B cell (primary cell): ENCODE measurements around the gene ZNF358. TPM values are rescaled to one million over a fixed set of nuclear protein-coding genes. Genes with fewer than 3 reads are reported as not detected.

Experiments
- ATAC-seq: fragments of 200-7000 bp; cut with Tn5 transposase; one replicate; pipeline ENCODE4 v1.10.0; 2021; ENCODE audit warnings: low read depth, mild to moderate bottlenecking, moderate number of reproducible peaks, moderate library complexity
- CTCF ChIA-PET: fragments of 350-600 bp; sonication (Branson Sonifier 250); formaldehyde crosslinking; loops from one replicate; lab custom pipeline; 2021; ENCODE audit warnings: antibody characterized with exemption, inconsistent platforms; lab: Charles Lee
- POLR2A ChIA-PET: fragments of 350-600 bp; sonication (Branson Sonifier 250); formaldehyde crosslinking; loops from one replicate; lab custom pipeline; 2021; ENCODE audit warnings: antibody characterized with exemption; lab: Charles Lee
- DNase-seq: peaks from one replicate; pipeline ENCODE4 v3.0.0; 2013
- H2AFZ ChIP-seq: 2 replicates; pipeline ENCODE4 v1.6.1; 2012; ENCODE audit warnings: mild to moderate bottlenecking, low read depth, low read length; ENCODE audit not compliant: insufficient read depth, poor library complexity, severe bottlenecking
- H3K27ac ChIP-seq, 2 donors: 1 replicate in 1 of 2; 2 replicates in 1 of 2; pipeline ENCODE4 v1.5.1; 2012 to 2013; ENCODE audit warnings: low read length in 2 of 2, mild to moderate bottlenecking in 2 of 2, moderate library complexity in 1 of 2
- H3K27me3 ChIP-seq, 4 experiments: fragments of 200-600 bp in 1 of 4; sonication (generic) in 1 of 4; replicated peaks in 1 of 4; 1 replicate in 2 of 4; 2 replicates in 2 of 4; pipeline versions ENCODE4 v1.6.1 to v1.7.0; 2013 to 2016; ENCODE audit warnings: low read length in 3 of 4, mild to moderate bottlenecking in 2 of 4, mixed read lengths in 1 of 4, moderate library complexity in 1 of 4; ENCODE audit not compliant: insufficient read depth in 4 of 4, control insufficient read depth in 3 of 4; ENCODE audit errors: control extremely low read depth in 1 of 4
- H3K36me3 ChIP-seq, 2 experiments: replicated peaks in 1 of 2; 1 replicate in 1 of 2; 2 replicates in 1 of 2; pipeline versions ENCODE4 v1.6.1 to v1.7.1; 2013; ENCODE audit warnings: low read length in 1 of 2; ENCODE audit not compliant: insufficient read depth in 2 of 2, control insufficient read depth in 1 of 2; ENCODE audit errors: control extremely low read depth in 1 of 2, extremely low read depth in 1 of 2
- H3K4me1 ChIP-seq, 2 donors: fragments of 200-600 bp in 1 of 2; sonication (generic) in 1 of 2; 1 replicate in 1 of 2; 2 replicates in 1 of 2; pipeline versions ENCODE4 v1.5.1 to v1.6.1; 2013 to 2017; ENCODE audit warnings: low read length in 2 of 2; ENCODE audit not compliant: control insufficient read depth in 2 of 2, insufficient read depth in 2 of 2
- H3K4me2 ChIP-seq: replicated peaks from 2 replicates; pipeline ENCODE3; 2012; ENCODE audit warnings: mild to moderate bottlenecking, low read depth, low read length; ENCODE audit not compliant: poor library complexity, severe bottlenecking
- H3K4me3 ChIP-seq, 5 experiments: fragments of 200-600 bp in 1 of 5; sonication (generic) in 1 of 5; 1 replicate in 3 of 5; 2 replicates in 2 of 5; pipeline versions ENCODE4 v1.5.1 to v1.7.0; 2011 to 2016; ENCODE audit warnings: low read length in 4 of 5, mild to moderate bottlenecking in 4 of 5, low read depth in 2 of 5, control low read depth in 1 of 5, moderate library complexity in 1 of 5; ENCODE audit not compliant: insufficient read depth in 1 of 5; ENCODE audit errors: control extremely low read depth in 1 of 5, extremely low read depth in 1 of 5
- H3K79me2 ChIP-seq: fragments of 200-600 bp; sonication (generic); one replicate; pipeline ENCODE4 v1.6.0; 2016; ENCODE audit warnings: low read length; ENCODE audit not compliant: control insufficient read depth, insufficient read depth
- H3K9ac ChIP-seq: fragments of 200-600 bp; sonication (generic); 2 replicates; pipeline ENCODE4 v1.6.1; 2017; ENCODE audit warnings: mild to moderate bottlenecking, low read length, moderate library complexity
- H3K9me3 ChIP-seq, 3 donors: one replicate each; pipeline versions ENCODE4 v1.6.1 to v1.7.1; 2013; ENCODE audit warnings: low read length in 2 of 3; ENCODE audit not compliant: control insufficient read depth in 2 of 3, insufficient read depth in 1 of 3; ENCODE audit errors: control extremely low read depth in 1 of 3
- H4K20me1 ChIP-seq: 2 replicates; pipeline ENCODE4 v1.6.0; 2012; ENCODE audit warnings: mild to moderate bottlenecking, low read length; ENCODE audit not compliant: insufficient read depth, control insufficient read depth, poor library complexity, severe bottlenecking
- H3K27ac Mint-ChIP-seq: one replicate; pipeline ENCODE4 v1.8.0; 2021; ENCODE audit warnings: mixed read lengths
- H3K27me3 Mint-ChIP-seq: one replicate; pipeline ENCODE4 v1.8.0; 2021; ENCODE audit warnings: mixed read lengths
- H3K4me1 Mint-ChIP-seq: one replicate; pipeline ENCODE4 v1.8.0; 2021; ENCODE audit warnings: mixed read lengths
- H3K4me3 Mint-ChIP-seq: one replicate; pipeline ENCODE4 v1.8.0; 2021; ENCODE audit warnings: mixed read lengths
- H3K9me3 Mint-ChIP-seq: one replicate; pipeline ENCODE4 v1.8.0; 2022; ENCODE audit warnings: mixed read lengths; ENCODE audit not compliant: insufficient read depth
- CTCF ChIP-seq: fragments of 200-600 bp; IDR thresholded peaks from one replicate; pipeline ENCODE4 v1.8.0; 2022; ENCODE audit warnings: antibody characterized with exemption, mild to moderate bottlenecking
- EZH2 ChIP-seq: IDR thresholded peaks from 2 replicates; pipeline ENCODE4 v1.6.1; 2012; ENCODE audit warnings: borderline replicate concordance, low read depth, mild to moderate bottlenecking, moderate library complexity, low read length; ENCODE audit not compliant: insufficient read depth, poor library complexity, severe bottlenecking
- WGBS: methylation state at CpG from one replicate; pipeline ENCODE4 v1.1.5; 2013; ENCODE audit warnings: missing lambda C conversion rate; ENCODE audit not compliant: insufficient coverage; 5-methylcytosine and 5-hydroxymethylcytosine counted together
- intact Hi-C: fragments of 100-400 bp; cut with micrococcal nuclease; formaldehyde crosslinking; loops from one replicate; pipeline ENCODE4 v1.10.0; 2022
- polyA plus RNA-seq: library from polyadenylated mRNA; depleted of rRNA; stranded (reverse); fragments of >200 nt; gene quantifications from 2 replicates; pipeline ENCODE4 v1.2.3, GENCODE V29; 2012
- total RNA-seq, 2 donors: library from RNA; stranded (reverse); fragments of 120-200 nt in 1 of 2; gene quantifications; 1 replicate in 1 of 2; 2 replicates in 1 of 2; pipeline versions ENCODE4 v1.2.3 to v1.2.4, GENCODE V29; 2013 to 2022

Gene ZNF358
- total and polyA plus RNA-seq, 2 donors (not counting 1 experiment from before 2014, with no cell fraction given): 8.5 to 17.5 TPM

GRCh38 chr19:7502552-7502951 is 13.4 kb upstream of the ZNF358 start:
- H3K27me3 ChIP-seq: peaks cover 0 to 68% (median 26%) of the 10 kb centered on the region in 4 experiments
- Mint-ChIP-seq H3K27ac (no peak overlapping the region), H3K9me3 (no peaks in the 10 kb centered on the region), H3K4me3 (no peak overlapping the region), H3K27me3 (peaks cover 35% of the 10 kb centered on the region), H3K4me1 (peaks cover 12% of the 10 kb centered on the region)
- no peaks in the 10 kb centered on the region for H3K79me2 ChIP-seq
- H3K4me2 ChIP-seq: no peak overlapping the region
- H3K4me3 ChIP-seq: no peak overlapping the region
- intact Hi-C loops: no loop called here
- peaks cover 0 to 18% (median 0%) of the 10 kb centered on the region in 3 donors for H3K9me3 ChIP-seq
- H2AFZ ChIP-seq: no peak overlapping the region
- ATAC-seq: no peak
- H3K9ac ChIP-seq: no peak overlapping the region
- no peak overlapping the region for H3K27ac ChIP-seq
- H4K20me1 ChIP-seq: no peaks in the 10 kb centered on the region
- POLR2A ChIA-PET: no interaction called here
- no peaks in the 10 kb centered on the region for H3K36me3 ChIP-seq
- CTCF ChIA-PET: no interaction called here
- H3K4me1 ChIP-seq: peaks cover 20 to 21% of the 10 kb centered on the region in 2 donors
- TF ChIP-seq EZH2 (no peak), CTCF (no peak)
- 67% methylated on average over 1 of the region's 2 CpGs for WGBS
- DNase-seq: no peak

- Histone ChIP-seq H3K9me3 (peaks cover 0 to 18% (median 0%) of the 10 kb centered on the region in 3 donors), H3K27me3 (peaks cover 0 to 67% (median 26%) of the 10 kb centered on the region in 4 experiments), H3K9ac (no peak overlapping the region), H3K4me2 (no peak overlapping the region), H3K4me1 (peaks cover 20 to 21% of the 10 kb centered on the region in 2 donors), H2AFZ (no peak overlapping the region), H4K20me1 (no peaks in the 10 kb centered on the region), H3K36me3 (no peaks in the 10 kb centered on the region), H3K4me3 (no peak overlapping the region), H3K79me2 (no peaks in the 10 kb centered on the region), H3K27ac (no peak overlapping the region)
- Mint-ChIP-seq H3K4me3 (no peak overlapping the region), H3K4me1 (peaks cover 12% of the 10 kb centered on the region), H3K27ac (no peak overlapping the region), H3K9me3 (no peaks in the 10 kb centered on the region), H3K27me3 (peaks cover 33% of the 10 kb centered on the region)
- TF ChIP-seq EZH2 (no peak), CTCF (no peak)
- 71% methylated on average over 2 of the region's 6 CpGs for WGBS
- DNase-seq (no peak), ATAC-seq (no peak)
- intact Hi-C loops: loop anchor here (2.0 kb wide), 1 partner anchor 16 kb away; the partner anchor contains the start of gene PEX11G
- ChIA-PET CTCF (no interaction called here), POLR2A (no interaction called here)
These were observed 11.2 kb upstream of the ZNF358 start for GRCh38 chr19:7504684-7505083.
